ENCODE measurements around the gene FAT2.

Gene FAT2

GRCh38 chr5:151568036-151568435 lies 23.1 kb downstream of the FAT2 start:
- Mint-ChIP-seq H3K4me3 (no peak overlapping the region), H3K9me3 (no peaks in the 10 kb centered on the region), H3K27me3 (ENCODE audit: low read depth) (peaks cover 3% of the 10 kb centered on the region), H3K27ac (no peak overlapping the region), H3K36me3 (ENCODE audit: low read depth) (no peaks in the 10 kb centered on the region), H3K4me1 (ENCODE audit: low read depth) (no peaks in the 10 kb centered on the region)
- DNase-seq (ENCODE audit: low spot score) = no peak

DNA sequence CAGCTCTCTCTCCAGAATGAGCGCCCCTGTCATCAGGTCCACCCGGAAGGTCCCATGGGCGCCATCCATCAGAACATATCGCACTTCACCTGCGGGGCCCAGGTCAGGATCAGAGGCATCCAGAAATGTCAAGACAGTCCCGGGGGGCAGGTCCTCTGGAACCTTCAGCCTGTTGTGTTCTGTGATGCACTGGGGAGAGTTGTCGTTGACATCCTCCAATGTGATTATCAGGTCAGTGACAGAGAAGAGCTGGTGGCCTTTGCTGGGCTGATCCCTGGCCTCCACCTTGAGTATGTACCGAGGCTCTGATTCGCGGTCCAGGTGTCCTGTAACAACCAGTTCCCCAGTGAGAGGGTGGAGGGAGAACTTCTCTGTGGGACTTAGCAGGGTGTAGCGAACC lies 25.2 kb downstream of the FAT2 start:
- no peak for DNase-seq (ENCODE audit: low spot score)
- no peak overlapping the region for H3K27ac Mint-ChIP-seq
- H3K27me3 Mint-ChIP-seq (ENCODE audit: low read depth) = peaks cover 3% of the 10 kb centered on the region
- no peaks in the 10 kb centered on the region for H3K9me3 Mint-ChIP-seq
- no peaks in the 10 kb centered on the region for H3K4me1 Mint-ChIP-seq (ENCODE audit: low read depth)
- H3K36me3 Mint-ChIP-seq (ENCODE audit: low read depth) = no peaks in the 10 kb centered on the region
- no peak overlapping the region for H3K4me3 Mint-ChIP-seq

GRCh38 chr5:151562019-151562707 lies 29.0 kb downstream of the FAT2 start:
- H3K27ac Mint-ChIP-seq = no peak overlapping the region
- no peak overlapping the region for H3K4me3 Mint-ChIP-seq
- DNase-seq (ENCODE audit: low spot score) = no peak
- H3K4me1 Mint-ChIP-seq (ENCODE audit: low read depth) = no peaks in the 10 kb centered on the region
- no peaks in the 10 kb centered on the region for H3K27me3 Mint-ChIP-seq (ENCODE audit: low read depth)
- H3K36me3 Mint-ChIP-seq (ENCODE audit: low read depth) = no peaks in the 10 kb centered on the region
- no peaks in the 10 kb centered on the region for H3K9me3 Mint-ChIP-seq

DNA sequence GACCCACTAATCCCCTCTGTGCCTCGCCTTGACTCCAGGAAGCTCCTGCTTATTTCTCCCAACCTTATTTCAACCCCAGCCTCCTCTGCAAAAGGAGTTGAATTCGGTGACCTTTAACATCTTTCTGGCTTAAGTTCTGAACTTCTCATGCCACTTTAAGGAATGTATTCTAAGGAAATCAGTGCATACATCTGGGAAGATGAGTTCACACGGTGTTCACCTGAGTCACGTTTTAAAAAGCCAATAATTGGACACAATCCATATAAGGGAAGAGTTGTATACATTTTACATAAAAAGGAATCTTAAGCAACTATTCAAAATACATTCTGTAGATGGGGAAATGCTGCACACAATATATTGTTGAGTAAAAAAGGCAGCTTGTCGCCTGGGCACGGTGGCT lies 33.2 kb downstream of the FAT2 start:
- Mint-ChIP-seq H3K4me3 (no peak overlapping the region), H3K9me3 (no peaks in the 10 kb centered on the region), H3K27ac (no peak overlapping the region), H3K4me1 (ENCODE audit: low read depth) (no peaks in the 10 kb centered on the region), H3K27me3 (ENCODE audit: low read depth) (no peaks in the 10 kb centered on the region), H3K36me3 (ENCODE audit: low read depth) (no peaks in the 10 kb centered on the region)
- DNase-seq (ENCODE audit: low spot score) = no peak

- Mint-ChIP-seq H3K4me3 (no peak overlapping the region), H3K27me3 (ENCODE audit: low read depth) (no peaks in the 10 kb centered on the region), H3K36me3 (ENCODE audit: low read depth) (no peaks in the 10 kb centered on the region), H3K27ac (no peak overlapping the region), H3K4me1 (ENCODE audit: low read depth) (no peaks in the 10 kb centered on the region), H3K9me3 (no peaks in the 10 kb centered on the region)
- DNase-seq (ENCODE audit: low spot score) = no peak
Measured at GRCh38 chr5:151557466-151557865, 33.7 kb downstream of the FAT2 start.

- no peaks in the 10 kb centered on the region for H3K36me3 Mint-ChIP-seq (ENCODE audit: low read depth)
- no peak overlapping the region for H3K27ac Mint-ChIP-seq
- H3K27me3 Mint-ChIP-seq (ENCODE audit: low read depth) = no peaks in the 10 kb centered on the region
- H3K4me3 Mint-ChIP-seq = no peak overlapping the region
- H3K4me1 Mint-ChIP-seq (ENCODE audit: low read depth) = no peaks in the 10 kb centered on the region
- no peak for DNase-seq (ENCODE audit: low spot score)
- H3K9me3 Mint-ChIP-seq = no peaks in the 10 kb centered on the region
Measured at GRCh38 chr5:151556806-151557205, 34.3 kb downstream of the FAT2 start.

GRCh38 chr5:151555760-151556576 lies 35.2 kb downstream of the FAT2 start:
- no peaks in the 10 kb centered on the region for H3K4me1 Mint-ChIP-seq (ENCODE audit: low read depth)
- H3K9me3 Mint-ChIP-seq = no peaks in the 10 kb centered on the region
- DNase-seq (ENCODE audit: low spot score) = no peak
- H3K4me3 Mint-ChIP-seq = no peak overlapping the region
- H3K27me3 Mint-ChIP-seq (ENCODE audit: low read depth) = no peaks in the 10 kb centered on the region
- H3K36me3 Mint-ChIP-seq (ENCODE audit: low read depth) = no peaks in the 10 kb centered on the region
- no peak overlapping the region for H3K27ac Mint-ChIP-seq

DNA sequence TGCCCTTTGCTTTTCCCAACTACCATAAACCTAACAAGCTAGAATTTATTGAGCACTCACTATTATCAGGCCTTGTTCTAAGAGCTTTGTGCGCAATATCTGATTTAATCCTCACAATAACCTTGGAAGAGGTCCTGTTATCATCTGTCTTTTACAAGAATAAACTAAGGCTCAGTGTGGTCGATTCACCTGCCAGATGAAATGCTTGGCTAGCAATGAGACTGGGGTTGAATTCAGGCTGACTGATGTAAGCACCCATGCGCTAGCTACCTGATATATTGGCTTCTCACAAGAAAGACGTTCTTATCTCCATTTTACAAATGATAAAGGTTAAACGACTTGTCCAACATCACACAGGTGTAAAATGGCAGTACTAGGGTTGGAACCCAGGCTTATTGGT lies 37.4 kb downstream of the FAT2 start:
- Mint-ChIP-seq H3K4me3 (no peak overlapping the region), H3K36me3 (ENCODE audit: low read depth) (no peaks in the 10 kb centered on the region), H3K9me3 (no peaks in the 10 kb centered on the region), H3K4me1 (ENCODE audit: low read depth) (no peaks in the 10 kb centered on the region), H3K27ac (no peak overlapping the region), H3K27me3 (ENCODE audit: low read depth) (no peaks in the 10 kb centered on the region)
- no peak for DNase-seq (ENCODE audit: low spot score)

DNA sequence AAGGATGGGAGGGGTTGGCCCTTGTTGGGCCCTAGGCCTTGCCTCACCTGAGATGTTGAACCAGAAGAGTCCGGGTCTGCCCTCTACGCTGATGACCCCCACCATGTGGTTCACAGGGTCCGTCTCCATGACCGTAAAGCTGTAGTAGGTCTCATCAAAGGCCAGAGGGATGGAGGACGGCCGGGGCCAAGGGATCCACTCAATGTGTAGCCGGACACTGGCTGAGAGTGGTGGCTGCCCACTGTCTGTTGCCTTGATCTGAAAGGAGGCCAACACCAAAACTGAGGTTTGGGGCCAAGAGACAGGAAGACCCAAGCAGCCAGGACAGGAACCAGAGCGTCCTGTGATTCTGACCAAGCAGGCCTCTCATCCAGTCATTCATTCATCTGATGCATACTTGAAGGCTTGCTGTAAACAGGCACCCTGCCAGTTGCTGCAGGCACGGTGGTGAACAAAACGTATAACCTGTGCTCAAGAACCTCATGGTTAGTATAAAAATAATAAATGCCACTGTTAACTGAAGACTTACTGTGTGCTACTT lies 37.9 kb downstream of the FAT2 start:
- no peak overlapping the region for H3K27ac Mint-ChIP-seq
- no peak for DNase-seq (ENCODE audit: low spot score)
- H3K9me3 Mint-ChIP-seq = no peaks in the 10 kb centered on the region
- no peaks in the 10 kb centered on the region for H3K36me3 Mint-ChIP-seq (ENCODE audit: low read depth)
- H3K4me3 Mint-ChIP-seq = no peak overlapping the region
- no peaks in the 10 kb centered on the region for H3K27me3 Mint-ChIP-seq (ENCODE audit: low read depth)
- H3K4me1 Mint-ChIP-seq (ENCODE audit: low read depth) = no peaks in the 10 kb centered on the region

DNA sequence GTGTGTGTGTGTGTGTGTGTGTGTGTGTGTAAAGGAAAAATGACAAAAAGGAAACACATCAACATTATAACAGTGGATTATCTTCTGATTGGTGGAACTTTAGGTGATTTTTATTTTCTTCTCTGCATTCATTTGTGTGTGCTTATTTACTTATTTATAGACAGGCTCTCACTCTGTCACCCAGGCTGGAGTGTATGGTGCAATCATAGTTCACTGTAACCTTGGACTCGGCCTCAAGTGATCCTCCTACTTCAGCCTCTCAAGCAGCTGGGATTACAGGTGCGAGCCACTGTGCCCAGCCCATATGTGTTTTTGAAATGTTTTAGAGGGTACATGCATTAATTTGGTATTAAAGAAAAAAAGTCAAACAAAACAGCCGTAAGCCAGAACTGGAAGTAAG lies 39.1 kb downstream of the FAT2 start:
- H3K27ac Mint-ChIP-seq = no peak overlapping the region
- H3K4me3 Mint-ChIP-seq = no peak overlapping the region
- no peaks in the 10 kb centered on the region for H3K27me3 Mint-ChIP-seq (ENCODE audit: low read depth)
- H3K36me3 Mint-ChIP-seq (ENCODE audit: low read depth) = no peaks in the 10 kb centered on the region
- H3K9me3 Mint-ChIP-seq = no peaks in the 10 kb centered on the region
- no peak for DNase-seq (ENCODE audit: low spot score)
- H3K4me1 Mint-ChIP-seq (ENCODE audit: low read depth) = no peaks in the 10 kb centered on the region

GRCh38 chr5:151550146-151550545 lies 41.0 kb downstream of the FAT2 start:
- Mint-ChIP-seq H3K4me1 (ENCODE audit: low read depth) (no peaks in the 10 kb centered on the region), H3K9me3 (no peaks in the 10 kb centered on the region), H3K27me3 (ENCODE audit: low read depth) (no peaks in the 10 kb centered on the region), H3K4me3 (no peak overlapping the region), H3K36me3 (ENCODE audit: low read depth) (no peaks in the 10 kb centered on the region), H3K27ac (no peak overlapping the region)
- DNase-seq (ENCODE audit: low spot score) = no peak

DNA sequence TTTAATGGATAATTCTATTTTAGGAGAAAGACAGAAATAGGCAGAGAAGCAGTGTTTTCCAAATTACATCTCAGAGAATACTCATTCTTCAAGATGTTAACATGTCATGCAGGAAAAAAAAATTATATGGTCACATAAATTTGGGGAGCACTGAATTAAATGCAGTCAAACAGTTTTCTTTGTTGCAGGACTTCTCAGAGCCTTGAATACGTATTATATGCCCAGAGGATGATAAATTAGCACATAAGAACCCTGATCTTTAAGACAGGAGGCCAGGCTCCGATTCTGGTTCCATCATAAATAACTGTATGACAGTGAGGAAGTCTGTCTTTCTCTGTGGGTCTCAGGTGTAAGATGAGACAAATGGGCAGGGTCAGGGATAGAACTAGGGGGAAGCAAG lies 41.4 kb downstream of the FAT2 start:
- Mint-ChIP-seq H3K36me3 (ENCODE audit: low read depth) (no peaks in the 10 kb centered on the region), H3K27ac (no peak overlapping the region), H3K9me3 (no peaks in the 10 kb centered on the region), H3K27me3 (ENCODE audit: low read depth) (no peaks in the 10 kb centered on the region), H3K4me1 (ENCODE audit: low read depth) (no peaks in the 10 kb centered on the region), H3K4me3 (no peak overlapping the region)
- no peak for DNase-seq (ENCODE audit: low spot score)

GRCh38 chr5:151547364-151547763 lies 43.8 kb downstream of the FAT2 start:
- H3K4me1 Mint-ChIP-seq (ENCODE audit: low read depth) = no peaks in the 10 kb centered on the region
- no peak overlapping the region for H3K27ac Mint-ChIP-seq
- no peaks in the 10 kb centered on the region for H3K27me3 Mint-ChIP-seq (ENCODE audit: low read depth)
- no peaks in the 10 kb centered on the region for H3K9me3 Mint-ChIP-seq
- no peaks in the 10 kb centered on the region for H3K36me3 Mint-ChIP-seq (ENCODE audit: low read depth)
- no peak overlapping the region for H3K4me3 Mint-ChIP-seq
- DNase-seq (ENCODE audit: low spot score) = no peak

GRCh38 chr5:151541571-151541970 lies 49.6 kb downstream of the FAT2 start:
- H3K36me3 Mint-ChIP-seq (ENCODE audit: low read depth) = no peaks in the 10 kb centered on the region
- no peak overlapping the region for H3K27ac Mint-ChIP-seq
- no peaks in the 10 kb centered on the region for H3K4me1 Mint-ChIP-seq (ENCODE audit: low read depth)

More at GRCh38 chr5:151541571-151541970, 49.6 kb downstream of the FAT2 start:
- Mint-ChIP-seq H3K27me3 (ENCODE audit: low read depth) (peaks cover 5% of the 10 kb centered on the region), H3K9me3 (no peaks in the 10 kb centered on the region), H3K4me3 (no peak overlapping the region)
- DNase-seq (ENCODE audit: low spot score) = no peak

Data from T-helper 2 cell treated with Interferon-gamma antibody and Interleukin-4, amounts not matched to agents 5 μg/mL and 100 μg/mL, for 36 hours (primary cell).